ENCODE results near the gene ADAM33.

Gene ADAM33

GRCh38 chr20:3635346-3635745, 46.5 kb downstream of the ADAM33 start:
- TF ChIP-seq CTCF (IDR thresholded peaks at IDR 0.05; ENCODE audit: low read depth, low read length): no peak
- no peak for DNase-seq (ENCODE audit: extremely low read depth, low read depth)

- DNase-seq (ENCODE audit: extremely low read depth, low read depth): no peak
- no peak for TF ChIP-seq CTCF (IDR thresholded peaks at IDR 0.05; ENCODE audit: low read depth, low read length)
These were observed 47.8 kb downstream of the ADAM33 start for GRCh38 chr20:3633913-3634478.

- no peak for TF ChIP-seq CTCF (IDR thresholded peaks at IDR 0.05; ENCODE audit: low read depth, low read length)
- no peak for DNase-seq (ENCODE audit: extremely low read depth, low read depth)
These were observed 49.4 kb downstream of the ADAM33 start for GRCh38 chr20:3632311-3633004.

- TF ChIP-seq CTCF (IDR thresholded peaks at IDR 0.05; ENCODE audit: low read depth, low read length): no peak
These were observed 50.3 kb downstream of the ADAM33 start for GRCh38 chr20:3631534-3631933.

GRCh38 chr20:3630429-3630828, 51.4 kb downstream of the ADAM33 start:
- TF ChIP-seq CTCF (IDR thresholded peaks at IDR 0.05; ENCODE audit: low read depth, low read length): no peak
- DNase-seq (ENCODE audit: extremely low read depth, low read depth): no peak

More at GRCh38 chr20:3631534-3631933, 50.3 kb downstream of the ADAM33 start:
- no peak for DNase-seq (ENCODE audit: extremely low read depth, low read depth)

GRCh38 chr20:3629893-3630292, 51.9 kb downstream of the ADAM33 start:
- TF ChIP-seq CTCF (IDR thresholded peaks at IDR 0.05; ENCODE audit: low read depth, low read length): no peak

GRCh38 chr20:3628502-3629314, 53.1 kb downstream of the ADAM33 start:
- DNase-seq (ENCODE audit: extremely low read depth, low read depth): no peak
- TF ChIP-seq CTCF (IDR thresholded peaks at IDR 0.05; ENCODE audit: low read depth, low read length): no peak

More at GRCh38 chr20:3629893-3630292, 51.9 kb downstream of the ADAM33 start:
- DNase-seq (ENCODE audit: extremely low read depth, low read depth): no peak
